WTC11 (cell line): ENCODE measurements around the gene TNIK. TPM values are rescaled to one million over a fixed set of nuclear protein-coding genes. Genes with fewer than 3 reads are reported as not detected.

Experiments
- ATAC-seq: fragments of 200-7000 bp; cut with Tn5 transposase; 2 replicates; pipeline ENCODE4 v1.10.0; 2021; ENCODE audit warnings: mild to moderate bottlenecking, moderate library complexity
- CTCF ChIA-PET: fragments of 300-600 bp; sonication (Branson Sonifier 250); formaldehyde crosslinking; loops from one replicate; lab custom pipeline; 2021; ENCODE audit warnings: antibody characterized with exemption; lab: Charles Lee
- POLR2A ChIA-PET: fragments of 350-600 bp; sonication (Branson Sonifier 250); formaldehyde crosslinking; loops from one replicate; lab custom pipeline; 2021; ENCODE audit warnings: antibody characterized with exemption; lab: Charles Lee
- DNase-seq: peaks from one replicate; pipeline ENCODE4 v3.0.0; 2021; ENCODE audit warnings: low spot score
- H3K27ac Mint-ChIP-seq: 2 replicates; pipeline ENCODE4 v1.8.0; 2021; ENCODE audit warnings: mixed read lengths
- H3K27me3 Mint-ChIP-seq: 2 replicates; pipeline ENCODE4 v1.8.0; 2021; ENCODE audit warnings: low read depth, mild to moderate bottlenecking, moderate library complexity, mixed read lengths
- H3K36me3 Mint-ChIP-seq: 2 replicates; pipeline ENCODE4 v1.8.0; 2021; ENCODE audit warnings: mixed read lengths
- H3K4me1 Mint-ChIP-seq: 2 replicates; pipeline ENCODE4 v1.8.0; 2022; ENCODE audit warnings: mixed read lengths
- H3K4me3 Mint-ChIP-seq: 2 replicates; pipeline ENCODE4 v1.8.0; 2021; ENCODE audit warnings: mild to moderate bottlenecking, moderate library complexity, mixed read lengths
- H3K9me3 Mint-ChIP-seq: 2 replicates; pipeline ENCODE4 v1.8.0; 2021; ENCODE audit warnings: mixed read lengths
- ARID4B ChIP-seq: sonication (generic); formaldehyde crosslinking; IDR thresholded peaks from 2 replicates; pipeline ENCODE4 v1.8.0; 2023; ENCODE audit warnings: missing genetic modification reagents, mild to moderate bottlenecking, borderline replicate concordance
- ATF3 ChIP-seq: sonication (generic); formaldehyde crosslinking; conservative IDR thresholded peaks from 2 replicates; pipeline ENCODE4 v1.8.1; 2022; ENCODE audit warnings: mild to moderate bottlenecking, missing genetic modification reagents
- CBFB ChIP-seq: sonication (generic); formaldehyde crosslinking; IDR thresholded peaks from 2 replicates; pipeline ENCODE4 v1.8.1; 2022; ENCODE audit warnings: mild to moderate bottlenecking, low read depth, missing genetic modification reagents
- FOXJ3 ChIP-seq: sonication (generic); formaldehyde crosslinking; IDR thresholded peaks from 2 replicates; pipeline ENCODE4 v1.9.0; 2021; ENCODE audit warnings: missing genetic modification reagents, mild to moderate bottlenecking, borderline replicate concordance
- FOXK1 ChIP-seq: sonication (generic); formaldehyde crosslinking; IDR thresholded peaks from 2 replicates; pipeline ENCODE4 v1.8.0; 2022; ENCODE audit warnings: mild to moderate bottlenecking, moderate library complexity, missing genetic modification reagents
- GTF2I ChIP-seq: fragments of 250-450 bp; sonication (Bioruptor Pico); conservative IDR thresholded peaks from 2 replicates; pipeline ENCODE4 v1.4.0; 2021; ENCODE audit warnings: mild to moderate bottlenecking
- MYBL2 ChIP-seq: sonication (generic); formaldehyde crosslinking; IDR thresholded peaks from 2 replicates; pipeline ENCODE4 v1.8.1; 2023; ENCODE audit warnings: mild to moderate bottlenecking, moderate library complexity, missing genetic modification reagents
- NFE2L1 ChIP-seq: sonication (generic); formaldehyde crosslinking; IDR thresholded peaks from 2 replicates; pipeline ENCODE4 v1.8.1; 2023; ENCODE audit warnings: missing genetic modification reagents
- NFYB ChIP-seq: sonication (generic); formaldehyde crosslinking; conservative IDR thresholded peaks from 2 replicates; pipeline ENCODE4 v1.8.0; 2022; ENCODE audit warnings: low read depth, missing genetic modification reagents
- OVOL2 ChIP-seq: fragments of 250-450 bp; sonication (Bioruptor Pico); IDR thresholded peaks from 2 replicates; pipeline ENCODE4 v1.9.0; 2021; ENCODE audit warnings: mild to moderate bottlenecking, borderline replicate concordance
- PREB ChIP-seq: sonication (generic); formaldehyde crosslinking; IDR thresholded peaks from 2 replicates; pipeline ENCODE4 v1.8.1; 2022; ENCODE audit warnings: mild to moderate bottlenecking, missing genetic modification reagents, moderate library complexity, borderline replicate concordance
- RORB ChIP-seq: fragments of 250-450 bp; sonication (Bioruptor Pico); IDR thresholded peaks from 2 replicates; pipeline ENCODE4 v1.9.0; 2021; ENCODE audit warnings: mild to moderate bottlenecking
- TCF7 ChIP-seq: sonication (generic); formaldehyde crosslinking; IDR thresholded peaks from 2 replicates; pipeline ENCODE4 v1.8.0; 2022; ENCODE audit warnings: mild to moderate bottlenecking, low read depth, missing genetic modification reagents, moderate library complexity
- TP53 ChIP-seq: sonication (generic); formaldehyde crosslinking; IDR thresholded peaks from 2 replicates; pipeline ENCODE4 v1.8.1; 2023; ENCODE audit warnings: mild to moderate bottlenecking, missing genetic modification reagents
- USF1 ChIP-seq: sonication (generic); formaldehyde crosslinking; IDR thresholded peaks from 2 replicates; pipeline ENCODE4 v1.8.0; 2022; ENCODE audit warnings: mild to moderate bottlenecking, missing genetic modification reagents
- USF2 ChIP-seq: sonication (generic); formaldehyde crosslinking; IDR thresholded peaks from 2 replicates; pipeline ENCODE4 v1.8.1; 2023; ENCODE audit warnings: mild to moderate bottlenecking, missing genetic modification reagents, moderate library complexity
- ZBTB43 ChIP-seq: sonication (generic); formaldehyde crosslinking; IDR thresholded peaks from 2 replicates; pipeline ENCODE4 v1.8.1; 2023; ENCODE audit warnings: mild to moderate bottlenecking, missing genetic modification reagents
- ZNF281 ChIP-seq: sonication (generic); formaldehyde crosslinking; IDR thresholded peaks from 2 replicates; pipeline ENCODE4 v1.8.0; 2023; ENCODE audit warnings: mild to moderate bottlenecking, missing genetic modification reagents
- ZNF423 ChIP-seq: fragments of 250-450 bp; sonication (Bioruptor Pico); IDR thresholded peaks from 2 replicates; pipeline ENCODE4 v2.1.2; 2022; ENCODE audit warnings: mild to moderate bottlenecking, moderate library complexity
- ZNF425 ChIP-seq: fragments of 250-450 bp; sonication (Bioruptor Pico); conservative IDR thresholded peaks from 2 replicates; pipeline ENCODE4 v1.9.0; 2021; ENCODE audit warnings: mild to moderate bottlenecking
- ZNF671 ChIP-seq: fragments of 250-450 bp; sonication (Bioruptor Pico); IDR thresholded peaks from 2 replicates; pipeline ENCODE4 v1.8.0; 2021; ENCODE audit warnings: mild to moderate bottlenecking
- total RNA-seq: library from RNA; stranded (reverse); gene quantifications from 3 replicates; pipeline ENCODE4 v1.2.3, GENCODE V29; 2021

Gene TNIK
- total RNA-seq, 1 experiment from 2014 or later = 50.3 TPM

- ChIA-PET CTCF (interaction anchor here (1.7 kb wide), 1 partner anchor 37 kb away, joined by 4 read pairs; no protein-coding TSS in a partner anchor), POLR2A (no interaction called here)
- H3K4me1 Mint-ChIP-seq = peaks cover 62% of the 10 kb centered on the region
- TF ChIP-seq MYBL2 (CRISPR knock-in tag) = no peak
- no peak for TF ChIP-seq ZBTB43
- no peak for TF ChIP-seq ARID4B (CRISPR knock-in tag)
- no peak for TF ChIP-seq NFYB (CRISPR knock-in tag)
- TF ChIP-seq NFE2L1 = no peak
- TF ChIP-seq RORB (CRISPR knock-in tag) = no peak
- no peak for TF ChIP-seq CBFB (CRISPR knock-in tag)
- TF ChIP-seq TCF7 (CRISPR knock-in tag) = no peak
- TF ChIP-seq ZNF425 (CRISPR knock-in tag) = no peak
- TF ChIP-seq OVOL2 (CRISPR knock-in tag) = no peak
- TF ChIP-seq ZNF423 (CRISPR knock-in tag) = no peak
- TF ChIP-seq FOXK1 (CRISPR knock-in tag) = no peak
- TF ChIP-seq GTF2I = no peak
- TF ChIP-seq FOXJ3 (CRISPR knock-in tag) = no peak
- no peak for TF ChIP-seq USF1 (CRISPR knock-in tag)
- TF ChIP-seq, all 79 proteins: peak for 0
- Mint-ChIP-seq H3K36me3 (no peaks in the 10 kb centered on the region), H3K4me3 (no peak overlapping the region), H3K27me3 (no peaks in the 10 kb centered on the region), H3K27ac (no peak overlapping the region), H3K9me3 (no peaks in the 10 kb centered on the region)
- DNase-seq (no peak), ATAC-seq (no peak)
These were observed 43.5 kb downstream of the TNIK start for GRCh38 chr3:171416666-171417065.

GRCh38 chr3:171416061-171416460 lies 44.1 kb downstream of the TNIK start:
- CTCF ChIA-PET = interaction anchor here (1.7 kb wide), 1 partner anchor 37 kb away, joined by 4 read pairs; no protein-coding TSS in a partner anchor
- no peak overlapping the region for H3K27ac Mint-ChIP-seq
- POLR2A ChIA-PET = no interaction called here
- no peaks in the 10 kb centered on the region for H3K27me3 Mint-ChIP-seq
- no peaks in the 10 kb centered on the region for H3K36me3 Mint-ChIP-seq
- no peaks in the 10 kb centered on the region for H3K9me3 Mint-ChIP-seq
- H3K4me3 Mint-ChIP-seq = no peak overlapping the region
- no peak for DNase-seq
- H3K4me1 Mint-ChIP-seq = peaks cover 58% of the 10 kb centered on the region
- no peak for ATAC-seq
- TF ChIP-seq USF1 (CRISPR knock-in tag) = no peak
- TF ChIP-seq ZNF671 (CRISPR knock-in tag) = no peak
- no peak for TF ChIP-seq ZNF281
- no peak for TF ChIP-seq FOXJ3 (CRISPR knock-in tag)
- TF ChIP-seq ATF3 = no peak
- no peak for TF ChIP-seq TP53 (CRISPR knock-in tag)
- TF ChIP-seq USF2 (CRISPR knock-in tag) = no peak
- TF ChIP-seq PREB (CRISPR knock-in tag) = no peak
